ENCODE results near the gene BCAN. TPM values are rescaled to one million over a fixed set of nuclear protein-coding genes. Genes with fewer than 3 reads are reported as not detected.
A peak's percentile ranks its signal among the peaks of the same experiment; 100 is the strongest.

The BCAN gene
- total and polyA plus RNA-seq, 2 of the 8 experiments (the other 6 are each of a cell fraction or from before 2014, with no cell fraction given): 4.5 to 24.0 TPM

DNA sequence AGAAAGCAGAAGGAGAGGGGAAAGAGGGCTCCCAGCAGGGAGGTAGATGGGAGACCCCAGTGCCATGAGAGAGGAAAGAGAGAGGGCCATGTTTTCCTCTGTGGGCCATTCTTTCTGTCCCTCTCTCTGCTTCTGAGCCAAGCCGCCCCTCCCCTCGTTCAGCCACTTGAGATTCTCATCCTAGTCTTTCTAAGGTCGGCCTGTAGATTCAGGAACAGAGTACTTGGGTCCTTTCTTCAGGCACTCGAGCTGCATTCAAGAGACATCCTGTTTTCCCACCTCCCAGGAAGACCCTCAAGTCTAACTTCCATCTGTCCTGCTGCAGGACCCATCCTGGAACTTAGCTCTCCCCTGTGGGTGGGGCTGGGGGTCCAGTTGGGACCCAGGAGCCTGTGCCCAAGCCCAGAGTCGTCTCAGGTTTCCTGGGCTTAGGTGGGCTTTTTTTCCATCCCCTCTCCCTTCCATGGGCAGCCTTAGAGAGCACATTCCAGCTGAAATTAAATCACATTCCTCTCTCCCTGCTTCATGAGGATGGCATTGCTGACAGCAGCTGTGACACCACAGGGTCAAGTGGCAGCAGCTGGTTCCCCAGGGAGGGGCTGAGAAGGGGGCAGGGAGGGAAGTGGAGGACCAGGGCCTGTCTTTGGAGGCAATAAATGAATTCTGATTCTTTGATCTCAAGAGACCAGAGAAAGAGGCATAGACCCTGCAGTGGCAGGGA, 22.3 kb downstream of the BCAN start (continued):
- TF ChIP-seq SAP30 (IDR thresholded peaks at IDR 0.05; ENCODE audit: insufficient read depth, insufficient replicate concordance, low read length): no peak
- TF ChIP-seq, protein P1, sequence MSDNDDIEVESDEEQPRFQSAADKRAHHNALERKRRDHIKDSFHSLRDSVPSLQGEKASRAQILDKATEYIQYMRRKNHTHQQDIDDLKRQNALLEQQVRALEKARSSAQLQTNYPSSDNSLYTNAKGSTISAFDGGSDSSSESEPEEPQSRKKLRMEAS (IDR thresholded peaks at IDR 0.05): no peak
- 0 out of 4 replicates have a peak, but pooled peaks of 1 of the 2 experiments have one; percentile 31 for TF ChIP-seq HDAC2 (IDR thresholded peaks at IDR 0.05; ENCODE audit: borderline replicate concordance in 1 of 2, low read depth in 2 of 2, low read length in 2 of 2)
- TF ChIP-seq, protein P2, sequence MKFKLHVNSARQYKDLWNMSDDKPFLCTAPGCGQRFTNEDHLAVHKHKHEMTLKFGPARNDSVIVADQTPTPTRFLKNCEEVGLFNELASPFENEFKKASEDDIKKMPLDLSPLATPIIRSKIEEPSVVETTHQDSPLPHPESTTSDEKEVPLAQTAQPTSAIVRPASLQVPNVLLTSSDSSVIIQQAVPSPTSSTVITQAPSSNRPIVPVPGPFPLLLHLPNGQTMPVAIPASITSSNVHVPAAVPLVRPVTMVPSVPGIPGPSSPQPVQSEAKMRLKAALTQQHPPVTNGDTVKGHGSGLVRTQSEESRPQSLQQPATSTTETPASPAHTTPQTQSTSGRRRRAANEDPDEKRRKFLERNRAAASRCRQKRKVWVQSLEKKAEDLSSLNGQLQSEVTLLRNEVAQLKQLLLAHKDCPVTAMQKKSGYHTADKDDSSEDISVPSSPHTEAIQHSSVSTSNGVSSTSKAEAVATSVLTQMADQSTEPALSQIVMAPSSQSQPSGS (IDR thresholded peaks at IDR 0.05; ENCODE audit: low read length): peak; percentile 61; the same call in 1 of the 2 replicates
- TF ChIP-seq POLR2AphosphoS5 (IDR thresholded peaks at IDR 0.05; ENCODE audit: low read depth, low read length): no peak

Data from H1 (cell line).